GOT3 (cell line): ENCODE measurements around the gene TMEM119.

ENCODE experiments used
- DNase-seq: peaks from one replicate; lab custom pipeline; 2025; ENCODE audit warnings: mixed read lengths; lab: John Stamatoyannopoulos, UW

TMEM119 gene

DNA sequence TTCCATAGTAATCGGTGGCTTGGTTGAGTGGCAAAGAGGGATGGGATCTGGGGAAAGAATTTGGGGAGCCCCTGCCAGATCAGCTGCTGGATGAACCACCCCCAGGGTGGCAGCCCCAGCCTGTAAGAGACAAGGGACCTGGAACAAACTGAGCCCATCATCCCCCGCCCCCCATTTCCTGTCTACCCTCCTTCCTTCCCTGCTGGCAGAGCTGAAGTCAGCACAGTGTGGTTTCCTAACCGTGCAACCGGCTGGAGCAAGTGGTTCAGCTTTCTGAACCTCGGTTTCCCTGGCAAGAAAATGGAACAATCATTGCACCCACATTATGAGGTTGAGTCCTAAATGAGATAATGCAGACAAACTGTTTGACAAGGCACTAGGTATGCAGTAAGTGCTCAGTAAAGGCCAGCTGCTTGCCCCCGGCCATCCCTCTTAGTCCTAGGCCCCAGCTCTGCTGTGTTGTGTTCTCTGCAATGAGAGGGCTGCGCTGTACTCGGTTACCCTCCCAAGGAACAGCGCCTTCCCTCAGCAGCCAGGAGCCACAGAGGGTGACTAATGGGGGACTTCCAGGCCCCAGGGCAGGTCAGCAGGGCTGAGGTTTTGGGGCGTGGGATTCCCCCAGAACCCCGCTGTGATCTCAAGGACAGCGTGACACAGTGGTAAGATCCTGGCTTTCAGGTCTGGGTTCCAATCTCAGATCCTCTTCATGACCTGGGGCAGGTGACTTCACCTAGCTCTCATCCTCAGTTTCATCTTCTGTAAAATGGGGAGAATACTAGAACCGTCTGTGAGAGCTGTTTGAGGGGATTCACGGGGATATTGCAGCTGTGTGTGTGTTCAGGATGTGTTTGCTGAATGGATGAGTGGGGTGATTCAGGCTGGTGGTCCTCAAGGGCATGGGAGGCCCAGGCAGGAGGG, 19.3 kb upstream of the TMEM119 start:
- DNase-seq, result no peak

DNA sequence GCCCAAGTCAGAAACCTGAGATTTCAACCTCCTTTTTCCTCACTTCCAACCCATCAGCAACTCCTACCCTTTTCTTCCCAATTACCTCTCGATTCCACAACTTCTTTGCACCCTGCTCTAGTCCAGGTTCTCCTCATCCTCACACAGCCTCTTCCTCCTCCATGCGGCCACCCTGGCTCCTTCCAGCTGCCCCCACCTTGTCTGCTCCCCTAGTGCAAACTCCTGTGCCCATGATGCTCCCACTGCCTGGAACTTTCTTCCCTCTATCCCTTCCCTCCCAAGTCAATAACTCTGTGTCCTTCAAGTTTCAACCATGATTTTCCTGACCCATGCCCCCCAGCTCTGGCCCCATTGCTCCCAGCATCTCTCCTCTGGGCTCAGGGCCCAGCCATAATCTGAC, 18.5 kb upstream of the TMEM119 start:
- no peak for DNase-seq

DNA sequence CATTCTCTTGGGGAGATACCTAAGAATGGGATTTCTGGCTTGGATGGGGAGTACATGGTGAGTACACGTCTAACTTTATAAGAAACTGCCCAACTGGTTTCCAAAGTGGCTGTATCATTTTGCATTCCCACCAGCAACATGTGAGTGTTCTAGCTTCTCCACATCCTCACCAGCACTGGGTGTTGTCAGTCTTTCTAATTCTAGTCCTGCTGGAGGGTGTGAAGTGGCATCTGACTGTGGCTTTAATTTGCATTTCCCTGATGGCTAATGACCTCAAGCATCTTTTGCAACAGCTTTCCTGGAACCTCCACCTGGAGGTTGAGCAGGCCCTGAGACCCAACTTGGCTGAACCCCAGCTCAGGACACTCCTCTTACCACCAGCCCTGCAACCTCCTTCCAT, 18.0 kb upstream of the TMEM119 start:
- DNase-seq, result no peak

DNA sequence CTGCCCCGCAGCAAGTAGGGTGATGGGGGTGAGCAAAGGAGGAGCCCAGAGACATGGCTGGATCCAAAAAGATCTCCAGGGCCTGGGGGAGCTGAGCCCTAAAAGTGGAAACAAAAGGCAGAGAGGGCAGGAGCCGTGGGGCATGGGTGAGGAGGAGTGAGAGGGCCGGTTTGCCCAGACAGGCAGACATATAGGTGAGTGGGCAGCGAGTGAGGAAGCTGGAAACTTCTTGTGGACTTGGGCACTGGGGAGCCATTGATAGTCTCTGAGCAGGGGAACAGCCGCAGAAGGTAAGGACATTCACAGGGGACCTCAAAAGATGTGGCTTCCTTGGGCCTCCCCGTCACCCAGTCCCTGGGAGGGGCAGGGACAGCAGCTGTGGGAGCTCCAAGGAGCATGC, 16.8 kb upstream of the TMEM119 start:
- no peak for DNase-seq

DNA sequence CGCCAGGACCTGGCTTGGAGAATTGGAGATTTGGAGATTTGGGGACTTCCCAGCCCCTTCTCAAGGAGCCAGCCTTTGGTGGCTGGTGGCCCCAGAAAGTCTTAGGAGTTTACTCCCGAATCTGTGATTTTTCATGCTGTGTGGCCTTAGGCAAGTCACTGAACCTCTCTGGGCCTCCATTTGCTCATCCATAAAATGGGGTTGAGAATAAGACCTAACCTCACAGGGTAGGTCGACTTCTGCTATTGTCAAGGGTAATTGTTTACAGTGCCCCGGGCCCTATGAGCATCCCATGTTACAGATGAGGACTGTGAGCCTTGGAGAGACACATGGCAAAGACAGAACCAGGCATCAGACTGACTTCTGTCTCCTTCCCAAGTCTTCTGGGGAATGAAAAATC, 16.2 kb upstream of the TMEM119 start:
- no peak for DNase-seq

DNA sequence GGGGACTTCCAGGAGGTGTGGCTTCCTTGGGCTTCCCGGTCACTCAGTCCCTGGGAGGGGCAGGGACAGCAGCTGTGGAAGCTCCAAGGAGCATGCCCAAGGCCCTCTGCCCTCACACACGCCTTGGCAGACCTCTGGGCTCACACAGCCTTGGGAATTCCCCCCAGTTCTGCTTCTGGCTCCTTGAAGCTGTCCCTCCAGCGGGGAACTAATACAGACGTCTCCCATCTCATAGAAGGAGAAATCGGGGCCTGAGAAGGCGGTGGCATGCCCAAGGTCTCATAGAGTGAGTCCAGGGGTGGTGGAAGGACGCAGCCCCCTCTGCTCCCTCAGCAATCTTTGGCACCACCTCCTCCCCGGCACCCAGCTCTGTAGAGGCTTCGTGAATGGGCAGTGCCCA, 15.7 kb upstream of the TMEM119 start:
- DNase-seq, result no peak

DNA sequence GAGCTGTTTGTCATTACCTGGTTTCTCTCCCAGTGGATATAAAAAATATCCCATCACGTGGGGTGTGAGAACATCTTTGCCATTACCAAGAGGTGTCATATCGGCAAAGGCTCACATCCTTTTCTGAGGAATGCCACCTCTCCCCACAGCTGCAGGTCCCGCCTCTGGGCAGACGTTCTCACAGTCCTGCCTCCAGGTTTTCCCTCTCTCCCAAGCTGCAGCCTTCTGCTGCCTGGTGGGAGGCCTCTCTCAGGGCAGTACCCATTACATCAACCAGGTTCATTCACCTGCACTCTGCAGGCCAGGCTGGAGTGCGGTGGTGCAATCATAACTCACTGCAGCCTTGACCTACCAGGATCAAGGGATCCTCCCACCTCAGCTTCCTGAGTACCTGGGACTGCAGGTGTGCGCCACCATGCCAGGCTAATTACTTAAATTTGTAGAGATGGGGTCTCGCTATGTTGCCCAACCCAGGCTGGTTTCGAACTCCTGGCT, 15.0 kb upstream of the TMEM119 start:
- no peak for DNase-seq

DNA sequence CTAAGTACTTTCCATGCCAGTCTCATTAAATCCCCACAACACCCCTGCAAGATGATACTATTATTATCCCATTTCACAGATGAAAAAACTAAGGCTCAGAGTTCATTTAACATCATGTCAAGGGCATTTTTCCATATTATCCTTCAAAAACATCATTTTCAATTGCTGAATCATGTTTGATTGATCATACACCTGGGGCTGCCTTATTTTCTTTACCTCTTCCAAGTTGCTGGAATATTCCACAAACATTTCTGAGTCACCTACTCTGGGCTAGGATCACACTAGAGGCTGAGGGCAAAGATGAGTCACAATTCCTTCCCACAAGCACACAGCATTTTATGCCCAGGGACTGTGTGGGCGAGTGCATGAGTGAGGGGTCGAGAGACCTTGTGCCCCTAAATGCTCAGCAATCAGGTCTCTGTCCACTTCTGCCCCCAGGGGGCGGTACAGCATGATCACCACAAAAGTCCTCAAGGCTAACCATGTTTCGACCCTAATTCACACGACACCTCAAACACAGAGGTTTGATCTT, 14.1 kb upstream of the TMEM119 start:
- DNase-seq, result no peak

DNA sequence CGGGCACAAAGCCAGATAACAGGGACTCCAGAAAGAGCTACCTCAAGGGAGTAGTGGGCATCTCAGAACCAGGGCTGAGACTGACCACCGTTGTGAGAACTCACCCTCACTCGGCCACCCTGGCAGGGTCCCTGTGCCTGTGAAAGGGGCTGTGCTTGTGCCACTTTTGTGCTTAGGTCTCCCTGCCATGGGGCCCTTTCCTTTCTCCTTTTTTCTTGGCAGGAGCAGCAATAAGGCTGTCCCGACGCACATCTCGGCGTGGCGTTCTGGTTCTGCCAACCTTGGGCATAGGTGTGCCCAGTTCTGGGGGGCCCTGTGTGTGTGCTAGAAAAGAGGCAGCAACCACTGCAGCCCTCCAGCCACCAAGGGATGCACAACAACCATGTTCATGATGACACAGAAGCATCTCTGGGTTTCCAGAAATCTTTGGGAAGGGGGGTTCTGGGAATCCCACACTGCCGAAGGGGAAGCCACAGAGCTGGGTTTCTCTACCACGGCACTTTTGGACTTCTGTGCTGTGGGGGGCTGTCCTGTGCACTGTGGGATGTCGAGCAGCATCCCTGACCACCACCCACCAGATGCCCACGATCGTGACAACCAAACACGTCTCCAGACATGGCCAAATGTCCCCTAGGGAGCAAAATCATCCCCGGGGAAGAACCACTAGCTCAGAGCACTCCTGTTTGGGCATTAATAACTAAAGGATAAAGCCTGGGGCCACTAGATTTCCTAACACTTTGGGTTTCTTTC, 13.1 kb upstream of the TMEM119 start:
- no peak for DNase-seq

DNA sequence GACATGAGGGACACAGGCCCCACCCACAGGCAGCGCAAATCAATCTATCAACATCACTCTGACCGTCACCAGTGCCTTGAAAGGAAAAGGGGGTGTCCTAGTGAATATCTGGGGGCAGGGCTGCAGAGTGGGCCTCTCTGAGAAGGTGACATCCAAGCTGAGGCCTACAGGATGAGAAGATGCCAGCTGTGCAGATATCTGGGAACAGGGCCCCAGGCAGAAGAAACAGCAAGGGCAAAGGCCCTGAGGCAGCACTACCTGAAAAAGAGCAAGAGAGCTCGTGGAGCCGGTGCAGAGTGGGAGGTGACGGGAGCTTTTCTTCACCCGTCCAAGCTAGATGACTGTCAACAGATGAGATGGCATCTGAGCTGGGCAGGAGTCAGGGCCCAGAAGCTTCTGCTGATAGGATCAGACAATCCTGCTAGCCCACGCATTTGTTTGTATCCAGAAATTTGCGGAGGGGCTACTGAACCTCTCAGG, 12.5 kb upstream of the TMEM119 start:
- DNase-seq, result no peak

DNA sequence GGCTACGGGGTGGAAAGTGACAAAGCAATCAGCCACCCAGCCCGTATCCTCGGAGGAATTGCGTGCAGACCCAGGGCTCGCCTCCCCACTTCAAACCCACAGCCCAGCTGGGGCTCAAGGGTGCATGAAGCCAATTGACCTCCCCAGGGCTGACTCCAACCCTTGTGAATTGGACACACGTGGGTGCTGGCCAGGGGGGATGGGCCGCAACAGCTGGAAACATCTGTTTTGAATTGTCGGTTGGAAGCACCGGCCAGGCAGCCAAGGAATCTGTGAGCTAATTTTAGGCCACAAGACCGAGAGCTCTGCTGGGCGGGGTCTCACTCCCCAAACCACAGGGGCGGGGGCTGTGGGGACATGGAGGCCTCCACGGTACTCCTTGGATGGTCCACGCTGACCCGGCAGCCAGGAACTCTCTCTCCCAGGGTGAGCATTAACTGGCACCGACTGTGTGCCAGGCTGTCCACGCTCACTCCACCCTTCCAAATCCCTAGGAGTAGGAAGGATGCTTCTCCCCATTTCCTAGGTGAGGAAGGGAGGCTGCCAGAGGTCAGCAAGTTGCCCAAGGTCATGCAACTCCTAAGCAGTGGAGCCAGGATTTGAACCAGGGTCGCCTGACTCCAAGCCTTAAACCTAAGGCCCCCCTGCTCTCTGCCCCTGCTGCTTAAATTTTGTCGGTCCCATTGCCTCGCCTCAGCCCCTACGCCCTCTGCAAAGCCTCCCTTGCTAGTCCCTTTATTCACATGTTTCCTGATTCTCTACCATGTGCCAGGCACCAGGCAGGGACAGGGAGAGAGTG, 11.9 kb upstream of the TMEM119 start:
- no peak for DNase-seq

DNA sequence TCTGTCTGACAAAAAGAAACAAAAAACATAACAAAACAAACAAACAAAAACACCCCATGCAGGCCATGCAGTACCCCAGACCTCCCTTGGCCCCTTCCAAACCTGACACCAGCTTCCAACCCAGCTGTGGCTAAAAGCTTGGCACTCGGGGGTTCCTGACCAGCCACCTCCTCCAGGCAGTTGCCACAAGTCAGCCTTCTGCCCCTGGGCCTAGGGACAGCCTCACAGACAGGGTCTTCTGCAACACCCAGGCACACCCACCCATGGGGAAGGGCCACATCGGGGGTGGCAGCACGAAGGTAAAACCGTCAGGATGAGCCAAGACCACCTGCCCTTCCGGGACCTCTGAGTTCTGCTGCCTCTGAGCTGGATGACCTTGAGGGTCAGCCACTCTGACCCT, 10.7 kb upstream of the TMEM119 start:
- no peak for DNase-seq

DNA sequence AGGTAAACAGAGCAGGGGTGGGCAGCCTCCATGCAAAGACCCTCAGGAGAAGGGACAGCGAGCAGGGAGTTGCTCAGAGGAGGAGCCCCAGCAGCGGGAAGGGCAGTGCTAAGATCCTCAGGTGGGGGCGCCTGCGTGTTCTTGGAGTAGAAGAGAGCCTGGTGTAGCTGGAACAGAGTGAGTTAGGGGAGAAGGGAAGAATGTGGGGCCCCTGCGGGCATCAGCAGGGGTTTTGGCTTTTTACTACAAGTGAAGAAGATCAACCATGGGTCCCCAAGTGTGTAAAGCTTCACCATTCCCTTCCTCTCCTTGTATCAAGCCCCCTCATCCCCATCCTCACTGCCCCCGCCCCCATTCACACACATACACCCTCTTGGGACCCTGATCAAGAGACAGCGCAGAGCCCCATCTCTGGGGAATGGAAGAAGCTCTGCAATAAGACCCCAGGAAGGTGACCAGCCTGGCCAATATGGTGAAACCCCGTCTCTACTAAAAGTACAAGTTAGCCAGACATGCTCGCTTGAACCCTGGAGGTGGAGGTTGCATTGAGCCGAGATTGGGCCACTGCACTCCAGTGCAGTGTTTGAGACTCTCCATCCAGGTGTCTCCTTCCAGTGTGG, 10.2 kb upstream of the TMEM119 start:
- no peak for DNase-seq

DNA sequence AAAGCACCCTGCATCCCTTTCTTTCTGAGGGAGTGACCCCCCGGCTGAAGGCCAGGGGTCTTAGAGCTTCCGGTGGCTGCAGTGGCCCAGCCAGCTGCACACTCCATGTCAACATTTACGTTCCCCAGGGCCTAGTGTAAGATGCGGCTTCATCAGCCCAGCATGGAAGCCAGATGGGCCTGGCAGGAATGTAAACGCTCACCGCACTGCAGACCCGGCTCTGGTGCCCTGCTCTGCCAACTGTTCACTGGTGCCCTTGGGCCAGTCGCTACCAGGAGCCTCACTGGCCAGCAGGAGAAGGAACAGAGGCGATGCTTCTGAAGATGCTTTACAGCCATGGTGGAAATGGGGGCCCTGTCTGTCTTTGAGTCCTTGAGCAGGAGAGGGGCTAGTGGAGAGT, 8.6 kb upstream of the TMEM119 start:
- no peak for DNase-seq

DNA sequence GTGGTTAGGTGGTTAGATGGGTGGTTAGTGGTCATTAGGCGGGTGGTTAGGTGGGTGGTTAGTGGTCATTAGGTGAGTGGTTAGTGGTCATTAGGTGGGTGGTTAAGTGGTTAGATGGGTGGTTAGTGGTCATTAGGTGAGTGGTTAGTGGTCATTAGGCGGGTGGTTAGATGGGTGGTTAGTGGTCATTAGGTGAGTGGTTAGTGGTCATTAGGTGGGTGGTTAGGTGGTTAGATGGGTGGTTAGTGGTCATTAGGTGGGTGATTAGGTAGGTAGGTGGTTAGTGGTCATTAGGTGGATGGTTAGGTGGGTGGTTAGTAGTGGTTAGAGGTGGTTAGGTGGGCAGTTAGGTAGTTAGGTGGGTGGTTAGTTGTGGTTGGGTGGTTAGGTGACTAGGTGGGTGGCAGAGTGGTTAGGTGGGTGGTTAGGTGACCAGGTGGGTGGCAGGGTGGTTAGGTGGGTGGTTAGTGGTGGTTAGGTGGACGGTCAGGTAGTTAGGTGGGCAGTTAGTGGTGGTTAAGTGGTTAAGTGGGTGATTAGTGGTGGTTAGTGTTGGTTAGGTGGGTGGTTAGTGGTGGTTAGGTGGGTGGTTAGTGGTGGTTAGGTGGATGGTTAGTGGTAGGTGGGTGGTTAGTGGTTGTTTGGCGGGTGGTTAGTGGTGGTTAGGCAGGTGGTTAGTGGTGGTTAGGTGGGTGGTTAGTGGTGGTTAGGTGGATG, 8.0 kb upstream of the TMEM119 start:
- DNase-seq, result no peak

DNA sequence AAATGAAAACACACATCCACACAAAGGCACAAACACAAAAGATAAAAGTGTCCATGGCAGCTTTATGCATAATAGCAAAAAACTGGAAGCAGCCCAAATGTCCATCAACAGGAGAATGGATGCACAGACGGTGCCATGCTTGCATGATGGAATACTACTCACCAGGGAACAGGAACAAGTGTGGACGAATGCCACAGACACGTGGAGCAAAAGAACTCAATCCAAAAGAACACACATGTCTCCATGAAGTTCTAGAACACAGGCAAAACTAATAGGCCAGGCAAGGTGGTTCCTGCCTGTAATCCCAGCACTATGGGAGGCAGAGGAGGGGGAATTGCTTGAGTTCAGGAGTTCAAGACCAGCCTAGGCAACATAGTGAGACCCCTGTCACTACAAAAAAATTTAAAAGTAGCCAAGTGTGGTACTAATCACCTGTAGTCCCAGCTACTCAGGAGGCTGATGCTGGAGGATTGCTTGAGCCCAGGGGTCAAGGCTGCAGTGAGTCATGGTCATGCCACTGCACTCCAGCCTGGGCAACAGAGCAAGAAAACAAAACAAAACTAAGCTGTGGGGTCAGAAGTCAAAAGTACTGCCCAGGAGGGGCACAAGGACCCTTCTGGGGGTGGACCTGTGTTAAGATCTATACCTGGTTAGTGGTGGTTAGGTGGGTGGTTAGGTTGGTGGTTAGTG, 7.3 kb upstream of the TMEM119 start:
- no peak for DNase-seq

DNA sequence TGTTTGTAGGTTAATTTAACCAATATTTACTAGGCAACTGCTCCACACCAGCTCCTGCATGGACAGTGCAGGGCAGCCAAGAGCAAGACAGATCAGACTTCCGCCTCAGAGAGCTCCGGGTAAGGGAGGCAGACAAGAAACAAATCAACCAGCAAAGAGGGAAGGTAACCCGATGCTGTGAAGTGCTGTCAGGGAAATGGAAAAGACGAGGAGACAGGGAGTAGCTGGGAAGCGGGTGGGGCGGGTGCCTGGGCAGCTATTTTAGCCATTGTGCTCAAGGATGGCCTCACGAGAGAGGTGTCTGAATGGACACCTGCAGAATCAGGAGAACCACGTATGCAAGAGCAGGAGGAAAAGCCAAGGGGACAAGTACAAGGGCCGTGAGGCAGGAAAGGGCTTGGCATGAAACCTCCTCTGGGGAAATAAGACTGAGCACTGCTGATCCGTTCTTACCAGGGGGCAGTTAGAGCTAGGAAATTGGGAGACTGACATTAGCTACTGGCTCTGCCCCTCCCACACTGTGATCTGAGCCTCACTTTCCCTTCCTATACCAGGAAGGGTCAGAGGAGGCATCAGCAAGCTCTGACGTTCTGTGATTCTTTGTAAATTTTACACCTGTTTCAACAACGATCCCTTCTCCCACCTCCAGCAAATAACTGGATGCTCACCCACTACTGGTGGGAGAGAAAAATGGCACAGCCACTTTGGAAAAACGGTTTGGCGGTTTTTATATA, 6.5 kb upstream of the TMEM119 start:
- no peak for DNase-seq

DNA sequence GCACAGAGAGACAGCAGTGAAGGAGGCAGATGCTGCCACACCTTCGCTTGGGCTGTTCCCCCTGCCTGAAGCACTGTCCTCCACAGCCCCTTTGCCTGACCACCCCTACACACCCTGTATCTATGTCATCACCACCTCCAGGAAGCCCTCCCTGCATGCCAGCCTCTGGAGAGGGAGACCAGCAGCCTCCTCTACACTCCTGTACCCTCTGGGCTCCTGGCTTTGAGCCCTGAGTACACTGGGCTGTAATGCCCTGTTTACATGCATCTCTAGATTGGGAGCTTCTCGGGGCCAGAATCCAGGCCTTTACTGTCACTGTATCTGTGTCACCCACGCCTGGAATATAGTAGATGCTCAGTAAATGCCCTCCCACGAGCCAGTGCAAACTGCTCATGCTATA, 5.9 kb upstream of the TMEM119 start:
- DNase-seq, result no peak

DNA sequence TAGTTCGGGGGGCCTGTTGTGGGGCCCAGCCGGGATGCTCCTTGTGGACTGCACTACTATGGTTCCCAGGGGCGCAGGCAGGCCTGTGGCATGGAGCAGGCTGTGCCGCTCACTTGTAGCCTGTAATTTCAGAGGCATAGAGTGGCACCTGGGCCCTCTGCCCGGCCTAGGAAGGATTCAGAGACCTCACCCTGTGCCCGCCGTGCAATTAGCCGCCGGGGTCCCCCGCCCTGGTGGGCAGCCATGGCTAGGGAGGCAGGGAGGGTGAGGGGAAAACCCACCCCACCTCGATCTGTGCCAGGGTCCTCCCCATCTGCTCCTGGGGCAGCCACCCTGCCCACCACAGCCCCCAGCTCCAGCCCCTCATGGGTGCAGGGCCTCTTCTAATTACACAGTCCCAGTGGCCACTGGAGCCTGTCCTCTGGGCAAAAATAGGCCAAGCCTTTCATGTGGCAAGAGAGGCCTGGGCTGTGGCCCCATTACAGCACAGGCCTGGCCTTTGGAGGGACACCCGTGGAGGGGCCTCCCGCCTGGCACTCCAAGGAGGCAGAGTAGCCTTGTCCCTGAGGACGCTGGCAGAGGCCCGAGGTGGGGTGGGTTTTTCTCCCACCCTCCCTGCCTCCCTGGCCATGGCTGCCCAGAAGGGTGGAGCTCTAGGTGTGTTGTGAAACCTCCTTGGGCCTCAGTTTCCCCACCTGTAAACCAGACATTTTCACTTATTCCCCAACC, 5.3 kb upstream of the TMEM119 start:
- no peak for DNase-seq
